ENCODE measurements around the gene PRKAG2. TPM values are rescaled to one million over a fixed set of nuclear protein-coding genes. Genes with fewer than 3 reads are reported as not detected.

Gene PRKAG2
- total and polyA plus RNA-seq, 2 experiments from 2014 or later = 9.1 to 14.9 TPM

DNA sequence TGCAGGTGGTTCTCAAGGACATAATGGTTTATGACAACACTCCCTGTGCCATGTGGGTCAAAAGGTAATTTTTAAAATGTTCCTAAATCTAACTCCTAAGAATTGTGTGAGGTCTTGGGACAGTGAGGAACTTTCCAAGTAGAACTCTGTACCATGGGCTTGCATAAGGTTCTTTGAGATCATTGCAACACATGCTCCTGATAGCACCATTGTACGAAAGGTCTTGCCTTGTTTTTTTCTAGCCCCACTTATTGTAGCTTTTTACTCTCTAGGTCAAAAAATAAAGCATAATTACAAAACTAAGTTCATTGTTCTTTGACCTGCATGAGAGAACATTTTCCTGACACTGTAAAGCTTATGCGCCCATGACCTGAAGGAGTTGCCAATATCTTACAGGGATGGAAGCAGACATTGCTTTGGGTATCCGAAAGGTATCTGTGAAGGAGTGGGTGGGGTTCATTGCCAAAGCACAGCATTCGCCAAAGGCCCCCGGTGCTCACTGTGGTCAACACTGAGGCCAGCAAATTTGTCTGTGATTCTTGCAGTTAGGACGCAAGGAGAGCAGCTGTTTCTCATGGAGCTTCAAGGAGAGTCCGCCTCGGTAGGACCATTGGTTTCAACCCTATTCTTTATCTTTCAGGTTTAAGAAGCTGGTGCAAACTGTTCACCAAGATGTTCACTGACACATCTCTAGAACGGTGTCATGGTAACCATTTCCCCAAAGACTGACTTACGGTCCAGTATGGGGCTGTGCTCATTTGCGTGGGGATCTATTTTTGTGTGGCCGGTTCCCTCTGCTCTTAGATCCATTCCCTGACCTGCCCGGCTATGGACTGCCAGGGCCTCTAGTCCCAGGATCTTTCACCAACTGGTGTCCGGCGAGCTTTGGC, 7.6 kb upstream of the PRKAG2 start (continued):
- no peak for TF ChIP-seq ZNF462 (CRISPR knock-in tag; IDR thresholded peaks at IDR 0.05)

DNA sequence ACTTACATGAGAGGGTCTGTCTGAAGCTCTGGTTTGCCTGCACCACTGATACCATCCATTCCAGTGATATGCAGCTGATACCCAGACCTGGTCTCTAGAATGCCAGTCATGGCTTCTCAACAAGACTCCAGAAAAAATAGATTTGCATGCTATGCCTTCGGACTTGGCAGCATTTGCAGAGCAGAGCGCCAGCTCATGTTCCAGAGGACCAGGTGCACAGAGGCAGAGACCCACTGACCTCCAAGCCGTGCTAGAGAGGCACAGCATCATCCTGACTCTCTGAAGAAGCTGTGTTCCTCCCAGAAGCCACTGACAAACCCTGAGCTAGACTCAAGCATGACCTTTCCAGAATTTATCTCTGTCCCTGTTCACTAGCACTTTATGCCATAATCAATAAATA, 6.9 kb upstream of the PRKAG2 start:
- no peak overlapping the region for H2AFZ ChIP-seq
- H3K36me3 ChIP-seq (ENCODE audit: insufficient read depth) = no peaks in the 10 kb centered on the region
- no peaks in the 10 kb centered on the region for H3K79me2 ChIP-seq (replicated peaks; ENCODE audit: insufficient read depth)
- peaks cover 9% of the 10 kb centered on the region for H3K27me3 ChIP-seq (ENCODE audit: insufficient read depth)
- no peak overlapping the region for H3K27ac ChIP-seq (ENCODE audit: low read depth)
- H4K20me1 ChIP-seq (replicated peaks; ENCODE audit: insufficient read depth) = no peaks in the 10 kb centered on the region
- H3K27me3 Mint-ChIP-seq (ENCODE audit: insufficient read depth, low read depth, poor library complexity) = peaks cover 13% of the 10 kb centered on the region
- no peak overlapping the region for H3K4me2 ChIP-seq
- H3K4me3 ChIP-seq = no peak overlapping the region
- H3K4me1 ChIP-seq (ENCODE audit: insufficient read depth) = no peaks in the 10 kb centered on the region
- peaks cover 4% of the 10 kb centered on the region for H3K4me1 Mint-ChIP-seq
- H3K4me3 Mint-ChIP-seq = no peak overlapping the region
- no peaks in the 10 kb centered on the region for H3K9me3 Mint-ChIP-seq
- no peaks in the 10 kb centered on the region for H3F3A ChIP-seq (replicated peaks; ENCODE audit: low read depth)
- H3K27ac Mint-ChIP-seq = no peak overlapping the region
- no peaks in the 10 kb centered on the region for H3K36me3 Mint-ChIP-seq (ENCODE audit: low read depth)
- H3K9me2 ChIP-seq (ENCODE audit: insufficient read depth) = peaks cover 5% of the 10 kb centered on the region; the same call in 1 of the 2 replicates
- no peak for ATAC-seq
- DNase-seq (ENCODE audit: low spot score) = no peak
- no peak for TF ChIP-seq CTCF (conservative IDR thresholded peaks at IDR 0.05; ENCODE audit: low read depth in 2 of 2)
- TF ChIP-seq ZNF462 (CRISPR knock-in tag; IDR thresholded peaks at IDR 0.05) = no peak
- no peak for TF ChIP-seq STAT1 (IDR thresholded peaks at IDR 0.05; ENCODE audit: unreplicated experiment)
- TF ChIP-seq EZH2 (IDR thresholded peaks at IDR 0.05; ENCODE audit: low read depth, unreplicated experiment) = no peak
- TF ChIP-seq JUNB (IDR thresholded peaks at IDR 0.05; ENCODE audit: unreplicated experiment) = no peak
